ENCODE measurements around the gene F7. TPM values are rescaled to one million over a fixed set of nuclear protein-coding genes. Genes with fewer than 3 reads are reported as not detected.

Gene F7
- total RNA-seq, 1 experiment from 2014 or later, result not detected

Other genes starting within 250 kb of the F7 start
- 5.9 and 11.6 TPM in 2 replicates for gene MCF2L, start 136.6 kb upstream of the F7 start, total RNA-seq (2014; rRNA removed)
- gene F10, start 17.0 kb downstream of the F7 start, total RNA-seq (2014; rRNA removed), result not detected in 2 replicates
- gene PROZ, start 52.9 kb downstream of the F7 start, total RNA-seq (2014; rRNA removed), result not detected in 2 replicates
- 35.1 and 39.4 TPM in 2 replicates for gene PCID2, start 102.9 kb downstream of the F7 start, total RNA-seq (2014; rRNA removed)
- 82.4 and 88.7 TPM in 2 replicates for gene CUL4A, start 103.8 kb downstream of the F7 start, total RNA-seq (2014; rRNA removed)
- 110 and 111 TPM in 2 replicates for gene LAMP1, start 191.4 kb downstream of the F7 start, total RNA-seq (2014; rRNA removed)

Data from PC-3 (cell line).